Activated T-cell treated with anti-CD3 and anti-CD28 coated beads, Interleukin-2, amount 50 U/mL, for 1 hour (primary cell): ENCODE results near the gene SH3BP4.

Source experiments
- DNase-seq: peaks from one replicate; pipeline ENCODE4 v3.0.0-alpha.2; 2020

The SH3BP4 gene

GRCh38 chr2:234967201-234967869, 15.5 kb downstream of the SH3BP4 start:
- DNase-seq = no peak

GRCh38 chr2:234967870-234968208, 16.0 kb downstream of the SH3BP4 start:
- no peak for DNase-seq

GRCh38 chr2:234968631-234969305, 17.0 kb downstream of the SH3BP4 start:
- DNase-seq = no peak

GRCh38 chr2:234969306-234970098, 17.7 kb downstream of the SH3BP4 start:
- DNase-seq = no peak

- no peak for DNase-seq
Measured at GRCh38 chr2:234970099-234970440, 18.3 kb downstream of the SH3BP4 start.

- no peak for DNase-seq
Measured at GRCh38 chr2:234970477-234970882, 18.7 kb downstream of the SH3BP4 start.

- DNase-seq = no peak
Measured at GRCh38 chr2:234971496-234971895, 19.7 kb downstream of the SH3BP4 start.

GRCh38 chr2:234973008-234973407, 21.2 kb downstream of the SH3BP4 start:
- no peak for DNase-seq

GRCh38 chr2:234974501-234975385, 22.9 kb downstream of the SH3BP4 start:
- no peak for DNase-seq

- no peak for DNase-seq
Measured at GRCh38 chr2:234975611-234976010, 23.8 kb downstream of the SH3BP4 start.

GRCh38 chr2:234976479-234977227, 24.8 kb downstream of the SH3BP4 start:
- no peak for DNase-seq

- no peak for DNase-seq
Measured at GRCh38 chr2:234977228-234977679, 25.4 kb downstream of the SH3BP4 start.

- DNase-seq = no peak
Measured at GRCh38 chr2:234978466-234979203, 26.8 kb downstream of the SH3BP4 start.

- no peak for DNase-seq
Measured at GRCh38 chr2:234979204-234980167, 27.7 kb downstream of the SH3BP4 start.

GRCh38 chr2:234980451-234981187, 28.8 kb downstream of the SH3BP4 start:
- DNase-seq = no peak

GRCh38 chr2:234981197-234982095, 29.6 kb downstream of the SH3BP4 start:
- no peak for DNase-seq

- no peak for DNase-seq
Measured at GRCh38 chr2:234982096-234982834, 30.4 kb downstream of the SH3BP4 start.
